ENCODE data around the gene RNASE13.

DNA sequence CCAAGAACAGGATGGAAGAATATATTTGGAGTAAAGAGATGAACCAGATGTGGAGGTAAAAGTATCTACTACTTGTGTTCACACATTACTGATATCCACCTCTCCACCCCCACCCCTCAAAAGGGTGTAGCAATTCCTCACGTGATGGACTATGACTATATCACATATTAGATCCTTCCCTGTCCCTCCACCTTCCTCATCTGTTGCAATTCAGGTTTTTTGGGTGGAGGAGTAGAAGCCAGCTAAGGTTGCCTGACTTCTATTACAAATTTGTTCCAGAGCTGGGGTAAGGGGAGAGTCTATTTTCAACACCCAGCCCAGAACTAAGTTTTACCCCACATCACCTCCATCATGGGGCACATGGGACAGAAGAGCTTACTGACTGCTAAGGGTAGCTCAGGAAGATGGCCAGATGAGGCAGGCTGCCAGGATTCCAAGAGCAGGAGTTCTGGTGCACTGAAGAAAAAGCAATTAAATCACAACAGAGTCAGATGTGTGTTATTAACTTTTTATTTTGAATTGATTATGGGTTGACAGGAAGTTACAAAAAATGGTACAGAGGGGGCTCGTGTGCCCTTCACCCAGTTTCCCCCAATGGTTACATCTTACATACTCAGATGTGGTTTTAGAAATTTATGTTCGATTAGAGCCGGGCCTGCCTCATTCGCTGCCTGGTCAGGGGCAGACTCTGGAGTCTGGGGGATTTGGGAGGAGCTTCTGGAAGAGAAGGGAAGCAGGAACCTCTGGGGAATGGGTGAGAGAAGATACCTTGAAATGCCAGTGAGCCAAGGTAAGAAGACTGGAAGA lies 2.1 kb downstream of the RNASE13 start:
- TF ChIP-seq, protein P1, sequence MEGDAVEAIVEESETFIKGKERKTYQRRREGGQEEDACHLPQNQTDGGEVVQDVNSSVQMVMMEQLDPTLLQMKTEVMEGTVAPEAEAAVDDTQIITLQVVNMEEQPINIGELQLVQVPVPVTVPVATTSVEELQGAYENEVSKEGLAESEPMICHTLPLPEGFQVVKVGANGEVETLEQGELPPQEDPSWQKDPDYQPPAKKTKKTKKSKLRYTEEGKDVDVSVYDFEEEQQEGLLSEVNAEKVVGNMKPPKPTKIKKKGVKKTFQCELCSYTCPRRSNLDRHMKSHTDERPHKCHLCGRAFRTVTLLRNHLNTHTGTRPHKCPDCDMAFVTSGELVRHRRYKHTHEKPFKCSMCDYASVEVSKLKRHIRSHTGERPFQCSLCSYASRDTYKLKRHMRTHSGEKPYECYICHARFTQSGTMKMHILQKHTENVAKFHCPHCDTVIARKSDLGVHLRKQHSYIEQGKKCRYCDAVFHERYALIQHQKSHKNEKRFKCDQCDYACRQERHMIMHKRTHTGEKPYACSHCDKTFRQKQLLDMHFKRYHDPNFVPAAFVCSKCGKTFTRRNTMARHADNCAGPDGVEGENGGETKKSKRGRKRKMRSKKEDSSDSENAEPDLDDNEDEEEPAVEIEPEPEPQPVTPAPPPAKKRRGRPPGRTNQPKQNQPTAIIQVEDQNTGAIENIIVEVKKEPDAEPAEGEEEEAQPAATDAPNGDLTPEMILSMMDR (conservative IDR thresholded peaks at IDR 0.05; ENCODE audit: low read depth, low read length), result no peak
- no peak for TF ChIP-seq BHLHE40 (IDR thresholded peaks at IDR 0.05; ENCODE audit: low read depth, low read length)
- no peak for TF ChIP-seq SMC3 (IDR thresholded peaks at IDR 0.05; ENCODE audit: low read depth, low read length)
- TF ChIP-seq MAZ (IDR thresholded peaks at IDR 0.05; ENCODE audit: borderline replicate concordance, low read depth, low read length), result no peak
- TF ChIP-seq MAFK (IDR thresholded peaks at IDR 0.05; ENCODE audit: low read depth, low read length), result no peak
- no peak for TF ChIP-seq FOS (IDR thresholded peaks at IDR 0.05; ENCODE audit: low read depth, low read length)
- no peak for TF ChIP-seq RFX5 (IDR thresholded peaks at IDR 0.05; ENCODE audit: low read depth, low read length)

All from IMR-90 (cell line).